H1 (cell line): ENCODE measurements around the gene TOP2A. TPM values are rescaled to one million over a fixed set of nuclear protein-coding genes. Genes with fewer than 3 reads are reported as not detected.
A peak's percentile ranks its signal among the peaks of the same experiment; 100 is the strongest.

ENCODE experiments used
- CTCF ChIA-PET: fragments of 300-600 bp; sonication (Branson Sonifier 250); formaldehyde crosslinking; loops from one replicate; lab custom pipeline; 2021; ENCODE audit not compliant: partially characterized antibody; lab: Charles Lee
- POLR2A ChIA-PET: fragments of 300-600 bp; sonication (Branson Sonifier 250); formaldehyde crosslinking; loops from one replicate; lab custom pipeline; 2021; ENCODE audit warnings: inconsistent platforms; ENCODE audit not compliant: partially characterized antibody; lab: Charles Lee
- DNase-seq, 2 experiments: peaks; one replicate each; pipeline versions ENCODE4 v3.0.0 to v3.0.0-alpha.2; 2010 to 2022; ENCODE audit warnings: low spot score in 2 of 2, low read depth in 1 of 2, mixed read lengths in 1 of 2
- FAIRE-seq: peaks from 2 replicates; lab custom pipeline; 2011; peaks lifted over from hg19 to GRCh38; lab: Jason Lieb, UNC
- H2AFZ ChIP-seq: 2 replicates; pipeline ENCODE4 v1.8.1; 2012; ENCODE audit warnings: low read length, inconsistent platforms
- H2AK5ac ChIP-seq: 2 replicates; pipeline ENCODE4 v1.6.1; 2013; ENCODE audit warnings: low read depth, low read length
- H2BK120ac ChIP-seq: replicated peaks from 2 replicates; pipeline ENCODE3; 2013; ENCODE audit warnings: low read depth, low read length, inconsistent platforms
- H2BK12ac ChIP-seq: 2 replicates; pipeline ENCODE4 v1.6.1; 2013; ENCODE audit warnings: low read depth, low read length
- H2BK15ac ChIP-seq: 2 replicates; pipeline ENCODE4 v1.6.1; 2013; ENCODE audit warnings: low read length
- H2BK20ac ChIP-seq: 2 replicates; pipeline ENCODE4 v1.6.1; 2013; ENCODE audit warnings: low read length
- H2BK5ac ChIP-seq: 2 replicates; pipeline ENCODE4 v1.6.1; 2013; ENCODE audit warnings: low read depth, low read length
- H3K14ac ChIP-seq: 2 replicates; pipeline ENCODE4 v1.6.1; 2013; ENCODE audit warnings: inconsistent platforms; ENCODE audit not compliant: insufficient read length
- H3K18ac ChIP-seq: 2 replicates; pipeline ENCODE4 v1.6.1; 2013; ENCODE audit warnings: low read length; ENCODE audit errors: extremely low read depth
- H3K23ac ChIP-seq: 2 replicates; pipeline ENCODE4 v1.6.1; 2013; ENCODE audit warnings: inconsistent platforms; ENCODE audit not compliant: insufficient read length
- H3K23me2 ChIP-seq: 2 replicates; pipeline ENCODE4 v1.6.1; 2013; ENCODE audit warnings: low read depth, low read length
- H3K27ac ChIP-seq: 2 replicates; pipeline ENCODE4 v1.6.1; 2011; ENCODE audit warnings: low read depth, low read length, inconsistent platforms
- H3K27me3 ChIP-seq, 4 experiments: replicated peaks in 1 of 4; 1 replicate in 1 of 4; 2 replicates in 3 of 4; pipeline versions ENCODE4 v1.6.1 to v1.8.1; 2011 to 2013; ENCODE audit warnings: low read length in 3 of 4, mild to moderate bottlenecking in 3 of 4, inconsistent platforms in 2 of 4, mixed read lengths in 2 of 4, moderate library complexity in 1 of 4; ENCODE audit not compliant: control insufficient read depth in 3 of 4, insufficient read depth in 3 of 4; ENCODE audit errors: extremely low read depth in 1 of 4
- H3K36me3 ChIP-seq, 4 experiments: 2 replicates each; pipeline versions ENCODE4 v1.6.1 to v1.8.1; 2011 to 2013; ENCODE audit warnings: mild to moderate bottlenecking in 4 of 4, low read length in 3 of 4, moderate library complexity in 2 of 4, control low read depth in 1 of 4, inconsistent platforms in 1 of 4; ENCODE audit not compliant: insufficient read depth in 4 of 4, control insufficient read depth in 2 of 4
- H3K4ac ChIP-seq: replicated peaks from 2 replicates; pipeline ENCODE3; 2013; ENCODE audit warnings: low read length, low read depth, mixed read lengths, inconsistent platforms; ENCODE audit not compliant: insufficient read length
- H3K4me1 ChIP-seq, 4 experiments: replicated peaks in 1 of 4; 1 replicate in 1 of 4; 2 replicates in 3 of 4; pipeline versions ENCODE4 v1.6.1 to v1.8.1; 2011 to 2013; ENCODE audit warnings: low read length in 3 of 4, inconsistent platforms in 2 of 4, mixed read lengths in 1 of 4; ENCODE audit not compliant: insufficient read depth in 4 of 4, control insufficient read depth in 3 of 4
- H3K4me2 ChIP-seq, 2 experiments: 2 replicates each; pipeline versions ENCODE4 v1.6.1 to v1.8.1; 2011 to 2013; ENCODE audit warnings: low read depth in 2 of 2, low read length in 2 of 2, control low read depth in 1 of 2, inconsistent platforms in 1 of 2, mild to moderate bottlenecking in 1 of 2; ENCODE audit not compliant: insufficient read depth in 1 of 2
- H3K4me3 ChIP-seq, 4 experiments: fragments of 200-600, 300-600 bp in 1 of 4; sonication (generic), shearing (Covaris generic), sonication (Bioruptor Twin) in 1 of 4; 2 replicates each; pipeline versions ENCODE4 v1.5.1 to v1.8.1; 2011 to 2016; ENCODE audit warnings: low read length in 4 of 4, low read depth in 3 of 4, control low read depth in 2 of 4, inconsistent platforms in 2 of 4, mild to moderate bottlenecking in 2 of 4, mixed read lengths in 1 of 4, moderate library complexity in 1 of 4; ENCODE audit not compliant: insufficient read depth in 2 of 4; ENCODE audit errors: extremely low read depth in 1 of 4
- H3K56ac ChIP-seq: replicated peaks from 2 replicates; pipeline ENCODE3; 2013; ENCODE audit warnings: low read depth, mild to moderate bottlenecking, mixed read lengths, low read length, inconsistent platforms; ENCODE audit not compliant: insufficient read length
- H3K79me1 ChIP-seq: 2 replicates; pipeline ENCODE4 v1.6.1; 2013; ENCODE audit warnings: low read depth, low read length, control low read depth
- H3K79me2 ChIP-seq, 2 experiments: 2 replicates each; pipeline versions ENCODE4 v1.6.1 to v1.8.1; 2012 to 2013; ENCODE audit warnings: low read length in 2 of 2, mild to moderate bottlenecking in 2 of 2, inconsistent platforms in 1 of 2; ENCODE audit not compliant: insufficient read depth in 2 of 2, control insufficient read depth in 1 of 2
- H3K9ac ChIP-seq, 4 experiments: replicated peaks in 1 of 4; 1 replicate in 1 of 4; 2 replicates in 3 of 4; pipeline versions ENCODE4 v1.6.1 to v1.8.1; 2011 to 2013; ENCODE audit warnings: low read depth in 3 of 4, low read length in 3 of 4, control low read depth in 2 of 4, mild to moderate bottlenecking in 2 of 4, moderate library complexity in 2 of 4, inconsistent platforms in 1 of 4; ENCODE audit errors: extremely low read depth in 1 of 4
- H3K9me3 ChIP-seq, 2 experiments: 2 replicates each; pipeline versions ENCODE4 v1.6.1 to v1.8.1; 2012 to 2013; ENCODE audit warnings: mild to moderate bottlenecking in 2 of 2, moderate library complexity in 2 of 2, control low read depth in 1 of 2, inconsistent platforms in 1 of 2, low read depth in 1 of 2, low read length in 1 of 2, mixed read lengths in 1 of 2; ENCODE audit not compliant: insufficient read depth in 2 of 2
- H4K20me1 ChIP-seq, 2 experiments: replicated peaks in 1 of 2; 2 replicates each; pipeline versions ENCODE3 to v1.8.1; 2011 to 2013; ENCODE audit warnings: inconsistent platforms in 2 of 2, low read length in 2 of 2, mild to moderate bottlenecking in 1 of 2; ENCODE audit not compliant: insufficient read depth in 2 of 2, control insufficient read depth in 1 of 2
- H4K5ac ChIP-seq: 2 replicates; pipeline ENCODE4 v1.6.1; 2013; ENCODE audit warnings: low read length, low read depth, mixed read lengths, inconsistent platforms; ENCODE audit not compliant: insufficient read length
- H4K8ac ChIP-seq: 2 replicates; pipeline ENCODE4 v1.8.0; 2013; ENCODE audit warnings: mild to moderate bottlenecking, moderate library complexity, low read length, inconsistent platforms; ENCODE audit not compliant: insufficient read depth; ENCODE audit errors: extremely low read depth
- H4K91ac ChIP-seq: replicated peaks from 2 replicates; pipeline ENCODE3; 2013; ENCODE audit warnings: low read length, mixed read lengths, inconsistent platforms; ENCODE audit not compliant: insufficient read length
- ASH2L ChIP-seq: fragments of 200-600, 300-600 bp; sonication (generic); IDR thresholded peaks from one replicate; pipeline ENCODE4 v1.7.1; 2017; ENCODE audit warnings: low read length
- CTCF ChIP-seq, 3 experiments: IDR thresholded peaks; 1 replicate in 2 of 3; 2 replicates in 1 of 3; pipeline versions ENCODE4 v1.5.1 to v1.6.1; 2011; ENCODE audit warnings: low read length in 3 of 3, mild to moderate bottlenecking in 3 of 3, inconsistent platforms in 2 of 3, low read depth in 1 of 3, moderate library complexity in 1 of 3; ENCODE audit not compliant: insufficient read depth in 1 of 3; ENCODE audit errors: control extremely low read depth in 1 of 3
- E2F6 ChIP-seq: IDR thresholded peaks from 2 replicates; pipeline ENCODE4 v1.6.1; 2012; ENCODE audit warnings: inconsistent platforms
- GABPA ChIP-seq: IDR thresholded peaks from 2 replicates; pipeline ENCODE4 v1.6.1; 2011; ENCODE audit warnings: mild to moderate bottlenecking, low read length, moderate library complexity, borderline replicate concordance; ENCODE audit not compliant: insufficient read depth
- JUN ChIP-seq: IDR thresholded peaks from 2 replicates; pipeline ENCODE4 v1.6.1; 2011; ENCODE audit warnings: low read depth, mild to moderate bottlenecking, improper control_type of control experiment, low read length
- SIN3A ChIP-seq, 2 experiments: IDR thresholded peaks in 1 of 2; conservative IDR thresholded peaks in 1 of 2; 2 replicates each; pipeline ENCODE4 v1.6.1; 2011 to 2012; ENCODE audit warnings: low read length in 2 of 2, improper control_type of control experiment in 1 of 2, low read depth in 1 of 2, mild to moderate bottlenecking in 1 of 2
- SUZ12 ChIP-seq: fragments of 200-600 bp; sonication (generic); IDR thresholded peaks from 2 replicates; pipeline ENCODE4 v1.6.1; 2012; ENCODE audit warnings: mild to moderate bottlenecking, inconsistent platforms, low read length, moderate library complexity, mixed read lengths
- WGBS, 2 experiments: shearing (Covaris generic) in 1 of 2; methylation state at CpG; one replicate each; pipeline versions ENCODE4 v1.1.6 to v1.1.7; 2013 to 2015; ENCODE audit warnings: low lambda C conversion rate in 2 of 2, mixed read lengths in 2 of 2, inconsistent platforms in 1 of 2, low coverage in 1 of 2, missing lambda C conversion rate in 1 of 2; ENCODE audit not compliant: insufficient replicate concordance in 2 of 2, insufficient coverage in 1 of 2, insufficient read length in 1 of 2; ENCODE audit errors: extremely low coverage in 1 of 2, missing lambda C conversion rate in 1 of 2; 5-methylcytosine and 5-hydroxymethylcytosine counted together
- polyA plus RNA-seq, 7 experiments: library from polyadenylated mRNA; depleted of rRNA in 3 of 7; stranded (reverse) in 5 of 7; unstranded in 2 of 7; fragments of >200 nt in 5 of 7; fragments of 200-250 nt in 2 of 7; gene quantifications; 1 replicate in 5 of 7; 2 replicates in 1 of 7; 4 replicates in 1 of 7; pipeline versions ENCODE4 v1.2.1 to v1.2.3, GENCODE V29; 2011 to 2013; ENCODE audit warnings: missing spikeins in 2 of 7, mixed read lengths in 2 of 7
- total RNA-seq: library from RNA; stranded (reverse); fragmentation: NEBNext Ultra II Directional; extraction: Animal tissue kit (Norgen Biotek cat#: 25700); gene quantifications from 2 replicates; pipeline ENCODE4 v1.2.1, GENCODE V29; 2021

TOP2A gene
- total and polyA plus RNA-seq, 2 of the 8 experiments (the other 6 are each of a cell fraction or from before 2014, with no cell fraction given) = 83.1 to 291 TPM

GRCh38 chr17:40363111-40363827, 54.4 kb downstream of the TOP2A start:
- Histone ChIP-seq H4K8ac (peak overlapping the region; percentile 36; the same call in 1 of the 2 replicates), H3K9me3 (no peaks in the 10 kb centered on the region), H3K56ac (no peak overlapping the region), H3K23ac (no peak overlapping the region), H3K79me2 (no peaks in the 10 kb centered on the region), H2BK20ac (peak overlapping the region; percentile 48; the same call in 1 of the 2 replicates), H4K20me1 (peaks cover 0 to 2% of the 10 kb centered on the region in 2 experiments), H4K91ac (no peak overlapping the region), H3K36me3 (no peaks in the 10 kb centered on the region), H3K14ac (no peak overlapping the region), H3K4ac (no peak overlapping the region), H3K23me2 (peaks cover 18% of the 10 kb centered on the region; the same call in 1 of the 2 replicates), H3K79me1 (no peaks in the 10 kb centered on the region), H3K27me3 (peaks cover 8 to 27% (median 24%) of the 10 kb centered on the region in 4 experiments), H2AFZ (peak overlapping the region; percentile 46; the same call in 1 of the 2 replicates), H2BK5ac (no peak overlapping the region), H2AK5ac (no peak overlapping the region), H3K4me1 (peaks cover 6 to 34% (median 23%) of the 10 kb centered on the region in 4 experiments), H4K5ac (no peak overlapping the region), H2BK12ac (no peak overlapping the region; the same call in 1 of the 2 replicates), H3K18ac (peak overlapping the region; percentile 48; the same call in 1 of the 2 replicates), H3K4me2 (peak overlapping the region; percentile 75 to 98), H3K4me3 (peak overlapping the region; percentile 21 to 65 (median 43)), H3K9ac (peak overlapping the region in 2 of 4 experiments; percentile 13 to 69; a peak in 1 of 7 replicates), H2BK120ac (no peak overlapping the region), H2BK15ac (no peak overlapping the region; the same call in 1 of the 2 replicates), H3K27ac (no peak overlapping the region)
- POLR2A ChIA-PET = interaction anchor here (0.6 to 27.8 kb wide), 4 partner anchors 8 to 135 kb away, joined by 3 to 570 read pairs (median 4); partner anchors contain the start of genes CDC6 and RARA
- DNase-seq = peak in 1 of 2 experiments; percentile 65
- CTCF ChIA-PET = interaction anchor here (0.9 to 30.8 kb wide), 19 partner anchors 8 to 196 kb away, joined by 3 to 1198 read pairs (median 7); partner anchors contain the start of gene RARA
- no peak for FAIRE-seq
- WGBS, 2 experiments = 3% methylated on average over 59 of the region's 91 CpGs; no CpG with 5 or more reads in 1 of the 2 experiments
- no peak for TF ChIP-seq CTCF (IDR thresholded peaks at IDR 0.05; ENCODE audit: control extremely low read depth in 1 of 3, insufficient read depth in 1 of 3, low read depth in 1 of 3, low read length in 3 of 3)
- TF ChIP-seq GABPA = no peak
- TF ChIP-seq JUN = no peak
- TF ChIP-seq SUZ12 = peak; percentile 70
- TF ChIP-seq ASH2L = peak; percentile 42
- peak; percentile 65 for TF ChIP-seq E2F6
- TF ChIP-seq SIN3A (conservative IDR thresholded peaks at IDR 0.05 in 1 of 2, IDR thresholded peaks at IDR 0.05 in 1 of 2; ENCODE audit: low read depth in 1 of 2, low read length in 2 of 2) = peak in 1 of 2 experiments; percentile 8; a peak in 1 of 4 replicates
